SU-DHL-6 (cell line): ENCODE measurements around the gene GPR160.

Source experiments
- EZH2phosphoT487 ChIP-seq: fragments of 200-600 bp; sonication (generic), shearing (Covaris generic); conservative IDR thresholded peaks from 2 replicates; pipeline ENCODE4 v1.6.1; 2018; ENCODE audit warnings: mild to moderate bottlenecking, antibody characterized with exemption, low read length, moderate library complexity, mixed read lengths
- TF ChIP-seq, protein P1 (sequence below): fragments of 200-600 bp; sonication (generic); IDR thresholded peaks from one replicate; pipeline ENCODE4 v1.5.1; 2017; ENCODE audit warnings: antibody characterized with exemption, mild to moderate bottlenecking, low read length, moderate library complexity; ENCODE audit not compliant: insufficient read depth, poor library complexity, severe bottlenecking

DNA sequence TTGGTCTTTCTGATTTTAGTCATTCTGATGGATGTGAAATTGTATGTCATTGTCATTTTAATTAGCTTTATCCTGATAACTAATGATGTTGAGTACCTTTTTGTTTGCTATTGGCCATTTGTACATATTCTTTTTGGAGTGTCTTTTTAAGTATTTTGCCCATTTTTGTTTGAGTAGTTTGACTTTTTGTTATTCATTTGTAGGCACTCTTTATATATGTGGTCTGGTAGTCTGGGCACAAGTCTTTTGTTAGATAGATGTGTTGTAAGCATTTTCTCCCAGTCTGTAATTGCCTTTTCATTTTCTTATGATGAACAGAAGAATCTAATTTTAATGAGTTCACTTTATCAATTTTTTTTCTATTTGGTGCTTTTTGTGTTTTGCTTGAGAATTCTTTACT, 14.6 kb downstream of the GPR160 start:
- TF ChIP-seq, protein P1, sequence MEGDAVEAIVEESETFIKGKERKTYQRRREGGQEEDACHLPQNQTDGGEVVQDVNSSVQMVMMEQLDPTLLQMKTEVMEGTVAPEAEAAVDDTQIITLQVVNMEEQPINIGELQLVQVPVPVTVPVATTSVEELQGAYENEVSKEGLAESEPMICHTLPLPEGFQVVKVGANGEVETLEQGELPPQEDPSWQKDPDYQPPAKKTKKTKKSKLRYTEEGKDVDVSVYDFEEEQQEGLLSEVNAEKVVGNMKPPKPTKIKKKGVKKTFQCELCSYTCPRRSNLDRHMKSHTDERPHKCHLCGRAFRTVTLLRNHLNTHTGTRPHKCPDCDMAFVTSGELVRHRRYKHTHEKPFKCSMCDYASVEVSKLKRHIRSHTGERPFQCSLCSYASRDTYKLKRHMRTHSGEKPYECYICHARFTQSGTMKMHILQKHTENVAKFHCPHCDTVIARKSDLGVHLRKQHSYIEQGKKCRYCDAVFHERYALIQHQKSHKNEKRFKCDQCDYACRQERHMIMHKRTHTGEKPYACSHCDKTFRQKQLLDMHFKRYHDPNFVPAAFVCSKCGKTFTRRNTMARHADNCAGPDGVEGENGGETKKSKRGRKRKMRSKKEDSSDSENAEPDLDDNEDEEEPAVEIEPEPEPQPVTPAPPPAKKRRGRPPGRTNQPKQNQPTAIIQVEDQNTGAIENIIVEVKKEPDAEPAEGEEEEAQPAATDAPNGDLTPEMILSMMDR: no peak
- TF ChIP-seq EZH2phosphoT487: no peak
